ENCODE results near the gene ACTR8. TPM values are rescaled to one million over a fixed set of nuclear protein-coding genes. Genes with fewer than 3 reads are reported as not detected.

The ACTR8 gene
- total RNA-seq, 2 experiments from 2014 or later: 13.7 to 14.3 TPM

- TF ChIP-seq CTCF (IDR thresholded peaks at IDR 0.05): no peak
- DNase-seq: no peak
- Histone ChIP-seq H3K27me3 (ENCODE audit: control insufficient read depth in 1 of 2, insufficient read depth in 2 of 2, low read length in 2 of 2) (peaks cover 3 to 16% of the 10 kb centered on the region in 2 experiments), H3K4me1 (ENCODE audit: insufficient read depth, low read length) (no peaks in the 10 kb centered on the region), H3K4me3 (ENCODE audit: low read length) (no peak overlapping the region), H3K9me3 (ENCODE audit: control insufficient read depth in 1 of 2, insufficient read depth in 1 of 2, low read length in 2 of 2) (no peaks in the 10 kb centered on the region), H3K27ac (ENCODE audit: low read depth in 1 of 2, low read length in 2 of 2) (no peak overlapping the region), H3K36me3 (ENCODE audit: insufficient read depth, low read length) (no peaks in the 10 kb centered on the region)
- Mint-ChIP-seq H3K36me3 (ENCODE audit: low read depth) (no peaks in the 10 kb centered on the region), H3K4me1 (ENCODE audit: low read depth) (no peaks in the 10 kb centered on the region), H3K9me3 (no peaks in the 10 kb centered on the region), H3K4me3 (no peak overlapping the region), H3K27ac (no peak overlapping the region), H3K27me3 (peaks cover 50% of the 10 kb centered on the region)
- POLR2A ChIA-PET: no interaction called here
- ATAC-seq (ENCODE audit: poor library complexity): no peak
- CTCF ChIA-PET: interaction anchor here (0.7 kb wide), 2 partner anchors 35 to 39 kb away, joined by 3 read pairs; no protein-coding TSS in a partner anchor
- intact Hi-C loops (cut with DNase I, micrococcal nuclease): loop anchor here in 1 of 2 experiments (10.0 kb wide), 1 partner anchor 245 kb away; no protein-coding TSS in a partner anchor
These were observed 37.8 kb upstream of the ACTR8 start for GRCh38 chr3:53919741-53920140.

DNA sequence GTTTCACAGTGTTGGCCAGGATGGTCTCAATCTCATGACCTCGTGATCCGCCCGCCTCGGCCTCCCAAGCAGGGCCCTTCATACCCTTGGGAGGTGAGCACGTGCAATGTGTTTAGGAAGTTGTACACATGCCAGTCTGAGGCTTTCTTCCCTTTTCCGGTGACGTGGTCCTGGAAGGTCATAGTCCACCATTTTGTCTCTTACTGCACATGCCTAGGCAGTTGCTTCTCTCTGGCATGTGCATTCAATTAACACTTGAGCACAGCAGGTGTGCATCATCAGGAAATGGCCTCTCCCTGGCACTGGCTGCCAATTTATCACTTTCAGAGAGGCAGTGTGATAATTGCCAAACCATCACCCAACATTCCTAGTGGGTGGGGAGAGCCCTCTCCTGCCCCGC, 31.4 kb upstream of the ACTR8 start:
- H3K27me3 Mint-ChIP-seq: peaks cover 74% of the 10 kb centered on the region
- POLR2A ChIA-PET: no interaction called here

GRCh38 chr3:53902711-53903110, 20.8 kb upstream of the ACTR8 start:
- TF ChIP-seq CTCF (IDR thresholded peaks at IDR 0.05): no peak
- no peaks in the 10 kb centered on the region for H3K4me1 ChIP-seq (ENCODE audit: insufficient read depth, low read length)
- Mint-ChIP-seq H3K27me3 (peaks cover 61% of the 10 kb centered on the region), H3K4me3 (no peak overlapping the region), H3K4me1 (ENCODE audit: low read depth) (no peaks in the 10 kb centered on the region), H3K36me3 (ENCODE audit: low read depth) (no peaks in the 10 kb centered on the region), H3K9me3 (no peaks in the 10 kb centered on the region), H3K27ac (no peak overlapping the region)
- no peak overlapping the region for H3K4me3 ChIP-seq (ENCODE audit: low read length)
- ATAC-seq (ENCODE audit: poor library complexity): no peak
- H3K27ac ChIP-seq (ENCODE audit: low read depth in 1 of 2, low read length in 2 of 2): no peak overlapping the region
- H3K36me3 ChIP-seq (ENCODE audit: insufficient read depth, low read length): no peaks in the 10 kb centered on the region
- no peak for DNase-seq
- ChIA-PET POLR2A (no interaction called here), CTCF (no interaction called here)
- intact Hi-C loops (cut with DNase I, micrococcal nuclease): no loop called here
- no peaks in the 10 kb centered on the region for H3K9me3 ChIP-seq (ENCODE audit: control insufficient read depth in 1 of 2, insufficient read depth in 1 of 2, low read length in 2 of 2)
- peaks cover 19 to 27% of the 10 kb centered on the region in 2 experiments for H3K27me3 ChIP-seq (ENCODE audit: control insufficient read depth in 1 of 2, insufficient read depth in 2 of 2, low read length in 2 of 2)

More for the DNA sequence above, 31.4 kb upstream of the ACTR8 start:
- Histone ChIP-seq H3K9me3 (ENCODE audit: control insufficient read depth in 1 of 2, insufficient read depth in 1 of 2, low read length in 2 of 2) (no peaks in the 10 kb centered on the region), H3K4me3 (ENCODE audit: low read length) (no peak overlapping the region), H3K36me3 (ENCODE audit: insufficient read depth, low read length) (no peaks in the 10 kb centered on the region), H3K4me1 (ENCODE audit: insufficient read depth, low read length) (no peaks in the 10 kb centered on the region), H3K27me3 (ENCODE audit: control insufficient read depth in 1 of 2, insufficient read depth in 2 of 2, low read length in 2 of 2) (peaks cover 0 to 25% of the 10 kb centered on the region in 2 experiments), H3K27ac (ENCODE audit: low read depth in 1 of 2, low read length in 2 of 2) (no peak overlapping the region)
- no peak overlapping the region for H3K4me3 Mint-ChIP-seq
- no peak overlapping the region for H3K27ac Mint-ChIP-seq
- TF ChIP-seq CTCF (IDR thresholded peaks at IDR 0.05): no peak
- H3K9me3 Mint-ChIP-seq: no peaks in the 10 kb centered on the region
- no peaks in the 10 kb centered on the region for H3K4me1 Mint-ChIP-seq (ENCODE audit: low read depth)
- DNase-seq (no peak), ATAC-seq (ENCODE audit: poor library complexity) (no peak)
- H3K36me3 Mint-ChIP-seq (ENCODE audit: low read depth): no peaks in the 10 kb centered on the region
- intact Hi-C loops (cut with DNase I, micrococcal nuclease): no loop called here
- CTCF ChIA-PET: no interaction called here

Data from CD4-positive, alpha-beta T cell (primary cell).